Fibroblast of pulmonary artery (primary cell): Measurements from ENCODE around the gene TAB3.
A peak's percentile ranks its signal among the peaks of the same experiment; 100 is the strongest.

ENCODE experiments used
- DNase-seq: peaks from one replicate; pipeline ENCODE4 v3.0.0-alpha.2; 2010; ENCODE audit warnings: low read depth
- H3K4me3 ChIP-seq: replicated peaks from 2 replicates; pipeline ENCODE4 v1.5.1; 2011; ENCODE audit warnings: low read depth, mild to moderate bottlenecking, control low read depth, low read length, moderate library complexity
- CTCF ChIP-seq: IDR thresholded peaks from 2 replicates; pipeline ENCODE4 v1.5.1; 2011; ENCODE audit warnings: mild to moderate bottlenecking, control low read depth, low read length, inconsistent platforms; ENCODE audit errors: missing control alignments

Gene TAB3

GRCh38 chrX:30918480-30918879 lies 29.4 kb upstream of the TAB3 start:
- no peak for TF ChIP-seq CTCF
- no peak overlapping the region for H3K4me3 ChIP-seq
- DNase-seq = no peak

GRCh38 chrX:30913492-30913891 lies 24.4 kb upstream of the TAB3 start:
- TF ChIP-seq CTCF = no peak

GRCh38 chrX:30910124-30910860 lies 21.2 kb upstream of the TAB3 start:
- no peak for TF ChIP-seq CTCF
- no peak overlapping the region for H3K4me3 ChIP-seq
- DNase-seq = no peak

More at GRCh38 chrX:30913492-30913891, 24.4 kb upstream of the TAB3 start:
- H3K4me3 ChIP-seq = no peak overlapping the region
- no peak for DNase-seq

- no peak overlapping the region for H3K4me3 ChIP-seq
- peak; percentile 20 for DNase-seq
- TF ChIP-seq CTCF = no peak
Measured at GRCh38 chrX:30906726-30907125, 17.7 kb upstream of the TAB3 start.

GRCh38 chrX:30905321-30905720 lies 16.3 kb upstream of the TAB3 start:
- DNase-seq = no peak
- no peak overlapping the region for H3K4me3 ChIP-seq
- no peak for TF ChIP-seq CTCF

- no peak for DNase-seq
- no peak overlapping the region for H3K4me3 ChIP-seq
- no peak for TF ChIP-seq CTCF
Measured at GRCh38 chrX:30904632-30905031, 15.6 kb upstream of the TAB3 start.

GRCh38 chrX:30904186-30904585 lies 15.1 kb upstream of the TAB3 start:
- TF ChIP-seq CTCF = no peak
- no peak overlapping the region for H3K4me3 ChIP-seq
- no peak for DNase-seq
